GM11168 (cell line): ENCODE data around the gene PAFAH1B2.

Experiments
- in situ Hi-C: fragments of 300-500 bp; cut with MboI; formaldehyde crosslinking; loops from one replicate; pipeline ENCODE4 v1.12.0; 2022; ENCODE audit warnings: low sequenced_read_pairs; ENCODE audit not compliant: unreplicated experiment

Gene PAFAH1B2

DNA sequence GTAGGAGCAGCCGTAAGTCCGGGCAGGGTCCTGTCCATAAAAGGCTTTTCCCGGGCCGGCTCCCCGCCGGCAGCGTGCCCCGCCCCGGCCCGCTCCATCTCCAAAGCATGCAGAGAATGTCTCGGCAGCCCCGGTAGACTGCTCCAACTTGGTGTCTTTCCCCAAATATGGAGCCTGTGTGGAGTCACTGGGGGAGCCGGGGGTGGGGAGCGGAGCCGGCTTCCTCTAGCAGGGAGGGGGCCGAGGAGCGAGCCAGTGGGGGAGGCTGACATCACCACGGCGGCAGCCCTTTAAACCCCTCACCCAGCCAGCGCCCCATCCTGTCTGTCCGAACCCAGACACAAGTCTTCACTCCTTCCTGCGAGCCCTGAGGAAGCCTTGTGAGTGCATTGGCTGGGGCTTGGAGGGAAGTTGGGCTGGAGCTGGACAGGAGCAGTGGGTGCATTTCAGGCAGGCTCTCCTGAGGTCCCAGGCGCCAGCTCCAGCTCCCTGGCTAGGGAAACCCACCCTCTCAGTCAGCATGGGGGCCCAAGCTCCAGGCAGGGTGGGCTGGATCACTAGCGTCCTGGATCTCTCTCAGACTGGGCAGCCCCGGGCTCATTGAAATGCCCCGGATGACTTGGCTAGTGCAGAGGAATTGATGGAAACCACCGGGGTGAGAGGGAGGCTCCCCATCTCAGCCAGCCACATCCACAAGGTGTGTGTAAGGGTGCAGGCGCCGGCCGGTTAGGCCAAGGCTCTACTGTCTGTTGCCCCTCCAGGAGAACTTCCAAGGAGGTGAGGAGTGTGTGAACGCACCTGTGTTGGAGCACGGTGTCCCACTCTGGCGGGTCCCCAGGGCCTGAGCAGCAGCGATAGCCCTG is 55.2 kb downstream of the PAFAH1B2 start, which contains the start of gene TAGLN:
TSS of gene TAGLN (plus strand) at position 318 of the 863 bp plus-strand sequence. CDS start 3,644 bp downstream, outside the sequence.
- in situ Hi-C loops: no loop called here

DNA sequence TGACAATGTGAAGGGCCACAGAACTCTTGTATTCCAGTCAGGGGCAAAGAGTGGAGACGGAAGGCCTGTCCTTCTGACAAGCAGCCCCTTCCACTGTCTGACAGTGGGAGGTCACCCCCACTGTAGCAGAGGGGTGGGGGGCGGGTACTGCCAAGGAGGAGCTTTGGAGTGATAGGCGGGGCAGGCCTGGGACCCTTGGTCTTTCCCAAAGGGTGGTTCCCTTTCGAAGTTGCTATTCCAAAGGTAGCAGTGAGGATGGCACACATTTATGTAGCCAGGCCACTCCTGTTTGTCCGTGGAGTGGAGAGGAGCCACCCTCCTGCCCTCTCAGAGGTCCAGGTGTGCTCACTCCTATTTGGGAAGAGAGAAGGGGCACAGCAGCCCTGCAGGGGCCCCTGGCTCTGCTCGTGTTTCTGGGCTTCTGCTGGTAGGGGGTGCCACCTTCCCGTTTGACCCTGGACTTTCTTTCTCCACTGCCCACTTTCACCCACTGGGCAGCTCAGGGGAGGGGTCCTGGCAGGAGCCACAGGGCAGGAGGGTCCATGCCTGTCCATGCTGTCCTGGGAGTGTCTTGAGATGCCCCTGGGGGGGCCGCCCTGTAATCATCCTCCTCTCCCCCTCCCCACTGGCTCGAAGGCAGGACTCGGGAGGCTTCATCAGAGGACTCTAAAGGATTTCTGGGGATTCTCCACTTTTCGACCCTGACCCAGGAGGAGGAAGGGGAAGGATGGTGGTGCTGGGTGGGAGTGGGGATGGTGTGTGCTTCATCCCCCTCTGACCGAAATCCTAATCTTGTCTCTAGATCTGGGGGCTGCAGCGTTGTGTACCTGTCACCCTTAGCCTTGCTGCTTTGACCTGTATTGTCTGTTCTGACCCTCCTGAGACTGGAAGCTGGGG is 56.1 kb downstream of the PAFAH1B2 start:
- in situ Hi-C loops: no loop called here

DNA sequence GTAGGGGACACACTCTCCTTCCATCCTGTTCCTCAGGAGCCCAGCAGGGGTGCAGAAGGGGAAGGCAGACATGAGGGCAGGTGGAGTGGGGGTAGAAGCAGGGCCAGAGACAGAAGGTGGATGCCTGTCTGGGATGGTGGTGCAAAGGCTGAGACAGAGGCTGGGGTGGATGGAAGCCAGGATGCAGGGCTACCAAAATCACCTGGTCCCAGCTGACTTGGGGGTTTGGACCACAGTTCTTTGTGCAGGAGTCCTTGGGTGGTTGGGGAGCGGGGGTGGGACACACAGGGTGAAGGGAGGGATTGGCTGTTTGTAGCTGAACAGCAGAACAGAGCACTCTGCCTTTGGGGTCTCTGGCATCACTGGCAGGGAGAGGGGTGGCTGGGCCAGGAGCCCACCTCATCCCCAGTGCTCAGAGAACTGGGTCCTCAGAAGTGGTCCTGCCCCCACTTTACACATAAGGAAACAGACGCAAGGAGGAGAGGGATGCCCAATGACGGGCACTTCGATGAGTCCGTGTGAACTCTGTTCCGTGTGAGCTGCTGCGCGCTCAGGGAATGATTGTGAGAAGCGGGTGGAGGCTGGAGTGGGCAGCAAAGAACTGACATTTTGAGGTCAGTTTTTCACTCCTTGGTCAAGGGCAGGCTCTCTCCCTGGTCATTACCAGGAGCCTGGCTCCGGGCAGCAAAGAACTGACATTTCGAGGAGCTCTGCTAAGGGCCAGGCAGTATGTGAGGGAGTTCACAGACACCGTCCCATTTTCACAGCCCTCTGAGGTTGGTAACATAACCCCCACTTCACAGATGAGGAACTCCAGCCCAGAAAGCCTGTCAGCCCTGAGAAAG is 56.9 kb downstream of the PAFAH1B2 start:
- in situ Hi-C loops: no loop called here

DNA sequence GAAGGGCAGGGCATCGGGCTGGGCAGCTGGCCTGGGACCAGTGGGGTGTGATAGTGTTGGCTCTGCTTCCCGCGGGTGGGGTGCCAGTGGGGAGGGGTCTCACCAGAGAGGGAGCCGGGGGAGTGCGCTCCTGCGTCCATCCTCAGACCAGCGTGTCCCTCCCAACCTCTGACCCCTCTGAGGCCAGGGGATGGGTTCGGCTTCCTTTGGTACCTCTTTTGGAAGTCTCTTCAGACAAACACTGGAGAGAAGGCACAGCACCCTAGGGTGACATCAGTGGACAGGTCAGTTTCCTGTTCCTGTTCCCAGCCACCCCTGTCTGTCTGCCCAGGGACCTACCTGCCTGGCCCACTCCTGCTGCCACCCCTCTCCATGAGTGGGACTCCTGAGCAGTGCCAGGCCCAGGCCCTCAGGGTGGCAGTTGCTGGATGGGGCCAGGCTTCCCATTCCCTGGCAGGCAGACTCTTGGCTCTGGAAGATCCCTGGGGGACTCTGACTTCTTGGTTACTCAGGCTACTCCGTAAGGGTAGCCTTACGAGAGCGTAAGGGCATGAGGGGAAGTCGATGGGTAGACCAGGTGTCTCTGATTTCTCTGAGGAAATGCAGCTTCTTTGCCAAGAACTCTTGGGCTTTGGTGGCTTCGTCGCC is 57.7 kb downstream of the PAFAH1B2 start:
- in situ Hi-C loops: no loop called here

DNA sequence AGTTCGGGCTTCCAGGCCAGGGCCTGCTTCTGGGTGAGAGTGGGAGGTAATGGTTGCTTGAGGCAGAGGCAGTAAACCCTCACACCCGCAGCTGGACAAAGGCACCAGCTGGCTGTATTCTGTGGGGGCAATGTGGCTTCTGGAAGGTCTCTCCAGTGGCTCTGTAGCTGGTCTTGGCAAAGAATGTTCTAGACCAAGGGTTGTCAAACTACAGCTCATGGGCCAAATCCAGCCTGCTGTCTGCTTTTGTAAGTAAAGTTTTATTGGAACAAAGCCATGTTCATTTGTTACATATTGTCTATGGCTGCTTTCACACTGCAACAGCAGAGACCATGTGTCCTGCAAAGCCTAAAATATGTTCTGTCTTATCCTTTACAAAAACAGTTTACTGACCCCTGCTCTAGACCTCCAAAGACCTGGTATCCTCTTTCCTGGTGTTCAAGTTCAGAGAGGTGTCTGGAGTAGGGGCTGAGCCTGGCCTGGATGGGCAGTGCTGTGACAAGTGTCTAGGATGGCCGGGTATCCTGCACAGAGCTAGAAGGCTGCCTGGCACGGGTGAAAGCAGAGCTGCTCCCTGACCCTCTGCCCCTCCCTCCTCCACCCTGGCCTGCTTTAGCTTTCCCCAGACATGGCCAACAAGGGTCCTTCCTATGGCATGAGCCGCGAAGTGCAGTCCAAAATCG is 58.4 kb downstream of the PAFAH1B2 start:
- in situ Hi-C loops: no loop called here

DNA sequence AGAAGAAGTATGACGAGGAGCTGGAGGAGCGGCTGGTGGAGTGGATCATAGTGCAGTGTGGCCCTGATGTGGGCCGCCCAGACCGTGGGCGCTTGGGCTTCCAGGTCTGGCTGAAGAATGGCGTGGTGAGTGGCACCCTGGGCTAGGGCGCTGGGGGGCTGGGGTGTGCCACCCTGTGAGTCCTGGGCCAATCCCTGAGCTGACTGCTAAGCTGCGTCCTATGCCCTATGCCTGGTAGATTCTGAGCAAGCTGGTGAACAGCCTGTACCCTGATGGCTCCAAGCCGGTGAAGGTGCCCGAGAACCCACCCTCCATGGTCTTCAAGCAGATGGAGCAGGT is 59.0 kb downstream of the PAFAH1B2 start:
- in situ Hi-C loops: no loop called here

DNA sequence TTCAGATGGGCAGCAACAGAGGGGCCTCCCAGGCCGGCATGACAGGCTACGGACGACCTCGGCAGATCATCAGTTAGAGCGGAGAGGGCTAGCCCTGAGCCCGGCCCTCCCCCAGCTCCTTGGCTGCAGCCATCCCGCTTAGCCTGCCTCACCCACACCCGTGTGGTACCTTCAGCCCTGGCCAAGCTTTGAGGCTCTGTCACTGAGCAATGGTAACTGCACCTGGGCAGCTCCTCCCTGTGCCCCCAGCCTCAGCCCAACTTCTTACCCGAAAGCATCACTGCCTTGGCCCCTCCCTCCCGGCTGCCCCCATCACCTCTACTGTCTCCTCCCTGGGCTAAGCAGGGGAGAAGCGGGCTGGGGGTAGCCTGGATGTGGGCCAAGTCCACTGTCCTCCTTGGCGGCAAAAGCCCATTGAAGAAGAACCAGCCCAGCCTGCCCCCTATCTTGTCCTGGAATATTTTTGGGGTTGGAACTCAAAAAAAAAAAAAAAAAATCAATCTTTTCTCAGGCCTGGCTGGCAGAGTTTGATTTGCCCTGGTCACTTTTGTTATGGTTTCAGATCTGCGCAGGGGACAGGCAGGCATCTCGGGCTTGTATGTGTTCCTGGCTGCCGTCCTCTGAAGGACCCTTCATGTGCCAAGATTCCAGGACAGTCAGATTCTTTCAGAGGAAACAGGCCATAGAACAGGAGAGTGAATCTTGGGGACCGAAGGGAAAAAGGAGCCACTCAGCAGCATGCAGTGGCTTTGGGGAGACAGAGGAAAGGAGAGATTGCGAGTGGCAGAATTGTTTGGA is 60.4 kb downstream of the PAFAH1B2 start:
- in situ Hi-C loops: loop anchor here (5.0 kb wide), 1 partner anchor 67 kb away; no protein-coding TSS in a partner anchor

DNA sequence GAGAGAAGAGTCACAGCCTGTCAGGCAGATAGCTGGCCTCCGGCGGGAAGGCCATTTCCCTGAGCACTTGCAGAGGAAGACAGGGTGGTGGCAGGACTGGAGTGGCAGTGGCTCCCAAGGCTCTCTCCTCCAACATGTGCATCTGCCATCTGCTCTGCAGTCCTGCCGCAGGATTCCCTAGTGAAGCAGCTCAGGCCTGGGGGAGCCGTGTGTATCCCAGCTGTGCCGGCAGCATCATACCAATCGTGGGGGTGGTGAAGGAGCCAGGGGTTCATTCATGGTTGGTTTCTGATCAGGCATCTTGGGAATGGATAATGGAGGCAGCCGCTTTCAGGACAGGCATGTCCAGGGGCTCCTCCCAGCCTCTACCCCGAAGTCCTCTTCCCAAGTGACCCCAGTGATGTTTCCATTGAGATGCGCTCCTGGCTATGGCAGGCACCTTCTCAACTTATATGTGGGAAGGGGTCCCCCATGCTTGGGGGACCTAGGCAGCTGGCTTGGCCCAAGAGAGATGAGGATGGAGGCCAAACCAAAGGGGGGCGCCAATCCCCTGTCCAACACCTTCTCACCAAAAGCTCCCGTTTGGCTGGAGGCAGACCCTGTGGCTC is 61.2 kb downstream of the PAFAH1B2 start:
- in situ Hi-C loops: loop anchor here (5.0 kb wide), 1 partner anchor 68 kb away; no protein-coding TSS in a partner anchor

DNA sequence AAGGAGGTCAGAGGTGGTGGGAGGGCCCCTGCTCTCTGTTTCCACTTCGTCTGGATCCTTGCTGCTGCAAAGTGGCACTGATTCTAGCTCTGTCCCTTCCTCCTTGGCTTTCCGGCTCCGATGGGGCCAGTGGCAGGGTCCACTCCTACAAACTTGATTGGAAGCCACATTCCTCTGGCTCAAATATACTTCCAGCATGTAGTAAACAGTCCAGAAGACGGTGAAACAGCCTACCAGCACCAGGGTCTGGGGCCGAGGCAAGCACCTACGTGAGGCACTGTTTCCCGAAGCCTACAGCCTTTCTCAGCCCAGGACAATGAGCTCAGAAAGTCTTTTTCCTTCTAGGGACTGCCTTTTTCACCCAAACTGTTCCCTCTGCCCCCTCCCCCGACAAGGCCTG is 62.0 kb downstream of the PAFAH1B2 start:
- in situ Hi-C loops: loop anchor here (5.0 kb wide), 1 partner anchor 69 kb away; no protein-coding TSS in a partner anchor

DNA sequence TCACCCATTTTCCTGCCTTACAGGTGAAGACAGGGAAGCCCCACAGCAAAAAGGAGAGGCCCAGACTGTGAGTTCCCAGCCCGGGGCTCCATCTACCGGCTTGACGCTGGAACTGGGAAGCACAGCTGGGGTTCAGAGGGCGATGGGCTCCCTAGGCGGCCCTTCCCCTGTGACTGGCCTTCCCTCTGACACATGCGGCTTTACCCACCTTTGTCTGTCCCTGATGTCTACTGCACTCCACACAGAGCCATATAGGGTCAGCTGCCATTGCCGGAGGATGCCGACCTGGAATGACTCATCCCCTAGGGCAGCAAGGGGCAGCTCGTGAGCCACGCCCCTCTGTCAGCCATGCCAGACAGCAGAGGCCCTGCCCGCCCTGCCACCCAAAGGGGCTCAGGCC is 62.8 kb downstream of the PAFAH1B2 start:
- in situ Hi-C loops: loop anchor here (5.0 kb wide), 1 partner anchor 70 kb away; no protein-coding TSS in a partner anchor

DNA sequence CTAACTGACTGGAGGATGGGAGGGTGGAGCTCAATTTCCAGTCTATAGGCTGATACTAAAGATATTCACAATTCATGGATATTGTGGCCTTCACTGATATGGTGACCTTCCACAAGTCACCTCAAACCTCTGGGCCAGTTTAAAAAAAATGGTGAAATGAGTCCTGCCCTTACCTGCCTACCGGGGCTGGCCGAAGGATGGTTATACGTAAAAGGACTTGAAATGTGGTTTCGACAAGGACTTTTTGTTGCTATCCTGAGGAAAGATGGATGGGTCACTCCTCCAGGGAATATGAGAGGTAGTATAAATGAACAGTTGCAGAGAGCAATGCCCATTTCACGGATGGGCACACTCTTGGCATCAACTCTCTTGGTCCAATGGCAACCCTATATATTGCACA is 63.4 kb downstream of the PAFAH1B2 start:
- in situ Hi-C loops: loop anchor here (5.0 kb wide), 1 partner anchor 70 kb away; no protein-coding TSS in a partner anchor

DNA sequence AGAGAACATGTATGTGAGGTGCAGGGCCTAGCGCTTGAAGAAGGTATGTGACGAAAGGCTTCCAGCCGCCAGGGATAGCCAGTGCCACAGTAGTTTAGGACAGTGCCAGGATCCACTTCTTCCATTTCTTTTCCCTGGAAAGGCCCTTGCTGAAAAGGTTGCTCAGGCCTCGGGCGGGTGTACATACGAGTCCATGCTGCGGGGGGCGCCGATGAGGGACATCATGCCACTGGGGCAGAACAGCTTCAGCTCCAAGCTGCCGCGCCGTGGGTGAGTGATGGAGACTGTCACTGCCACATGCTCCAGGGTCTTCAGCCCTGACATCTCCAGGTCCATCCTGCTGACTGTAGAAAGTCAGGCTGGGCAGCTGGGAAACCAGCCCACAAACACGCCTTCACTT is 64.6 kb downstream of the PAFAH1B2 start:
- in situ Hi-C loops: loop anchor here (5.0 kb wide), 1 partner anchor 71 kb away; no protein-coding TSS in a partner anchor

DNA sequence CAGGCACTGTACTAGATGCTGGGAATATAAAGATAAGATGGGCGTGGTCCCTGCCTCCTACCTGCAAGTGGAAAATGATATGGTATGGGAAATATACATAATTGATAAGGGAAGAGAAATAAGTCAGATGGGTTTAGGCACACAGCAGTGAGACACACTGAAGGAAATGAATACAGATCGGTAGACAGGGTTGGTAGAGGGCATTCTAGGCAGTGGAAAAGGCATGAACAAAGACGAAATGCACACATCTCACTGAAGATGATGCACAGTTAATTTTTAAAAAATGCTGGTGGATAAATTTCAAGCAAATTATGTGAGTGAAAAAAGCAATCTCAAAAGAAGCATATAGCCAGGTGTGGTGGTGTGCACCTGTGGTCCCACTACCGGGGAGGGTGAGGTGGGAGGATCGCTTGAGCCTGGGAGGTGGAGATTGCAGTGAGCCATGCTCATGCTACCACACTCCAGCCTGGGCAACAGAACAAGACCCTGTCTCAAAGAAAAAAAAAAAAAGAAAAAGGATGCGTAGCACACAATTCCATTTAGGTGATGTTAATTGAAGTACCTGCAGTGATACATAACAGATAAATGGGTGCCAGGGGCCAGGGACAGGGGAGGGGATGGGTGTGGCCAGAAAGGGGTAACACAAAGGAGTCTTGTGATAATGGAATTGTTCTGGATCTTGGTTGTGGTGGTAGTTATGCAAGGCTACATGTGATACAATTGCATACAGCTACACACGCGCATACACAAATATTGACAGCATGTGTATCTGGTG is 65.5 kb downstream of the PAFAH1B2 start:
- in situ Hi-C loops: loop anchor here (5.0 kb wide), 1 partner anchor 72 kb away; no protein-coding TSS in a partner anchor

DNA sequence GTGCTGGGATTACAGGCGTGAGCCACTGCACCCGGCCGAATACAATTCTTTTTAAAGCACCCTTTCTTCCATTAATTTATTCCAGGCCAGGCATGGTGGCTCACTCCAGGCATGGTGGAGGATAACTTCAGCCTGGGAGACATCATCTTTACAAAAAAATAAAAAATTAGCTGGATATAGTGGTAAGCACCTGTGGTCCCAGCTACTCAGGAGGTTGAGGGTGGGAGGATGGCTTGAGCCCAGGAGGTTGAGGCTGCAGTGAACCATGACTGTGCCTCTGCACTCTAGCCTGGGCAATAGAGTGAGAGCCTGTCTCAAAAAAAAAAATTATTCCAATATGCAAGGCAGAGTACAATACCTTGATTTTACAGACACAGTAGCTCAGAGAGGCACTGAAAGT is 66.5 kb downstream of the PAFAH1B2 start:
- in situ Hi-C loops: no loop called here

DNA sequence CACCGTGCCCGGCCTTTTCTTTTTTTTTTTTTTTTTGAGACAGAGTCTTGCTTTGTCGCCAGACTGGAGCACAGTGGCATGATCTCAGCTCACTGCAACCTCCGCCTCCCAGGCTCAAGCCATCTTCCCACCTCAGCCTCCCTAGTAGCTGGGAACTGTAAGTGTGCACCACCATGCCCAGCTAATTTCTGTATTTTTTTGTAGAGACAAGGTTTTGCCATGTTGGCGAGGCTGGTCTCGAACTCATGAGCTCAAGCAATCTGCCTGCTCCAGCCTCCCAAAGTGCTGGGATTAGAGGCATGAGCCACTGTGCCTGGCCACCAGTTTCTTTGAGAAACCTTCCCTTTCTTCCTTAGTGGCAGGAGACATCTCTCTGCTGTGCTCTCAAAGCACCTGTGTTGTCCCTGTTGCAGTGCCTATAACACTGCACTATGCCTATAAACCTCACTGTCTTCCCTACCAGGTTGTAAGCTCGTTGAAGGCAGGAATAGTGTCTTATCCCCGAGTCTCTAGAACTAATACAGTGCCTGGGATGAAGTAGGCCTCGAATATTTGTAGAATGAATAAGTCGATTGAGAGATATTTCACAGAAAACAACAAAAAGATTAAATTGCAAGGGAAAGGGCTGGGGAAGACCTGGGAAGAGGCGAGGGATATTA is 68.7 kb downstream of the PAFAH1B2 start:
- in situ Hi-C loops: no loop called here

DNA sequence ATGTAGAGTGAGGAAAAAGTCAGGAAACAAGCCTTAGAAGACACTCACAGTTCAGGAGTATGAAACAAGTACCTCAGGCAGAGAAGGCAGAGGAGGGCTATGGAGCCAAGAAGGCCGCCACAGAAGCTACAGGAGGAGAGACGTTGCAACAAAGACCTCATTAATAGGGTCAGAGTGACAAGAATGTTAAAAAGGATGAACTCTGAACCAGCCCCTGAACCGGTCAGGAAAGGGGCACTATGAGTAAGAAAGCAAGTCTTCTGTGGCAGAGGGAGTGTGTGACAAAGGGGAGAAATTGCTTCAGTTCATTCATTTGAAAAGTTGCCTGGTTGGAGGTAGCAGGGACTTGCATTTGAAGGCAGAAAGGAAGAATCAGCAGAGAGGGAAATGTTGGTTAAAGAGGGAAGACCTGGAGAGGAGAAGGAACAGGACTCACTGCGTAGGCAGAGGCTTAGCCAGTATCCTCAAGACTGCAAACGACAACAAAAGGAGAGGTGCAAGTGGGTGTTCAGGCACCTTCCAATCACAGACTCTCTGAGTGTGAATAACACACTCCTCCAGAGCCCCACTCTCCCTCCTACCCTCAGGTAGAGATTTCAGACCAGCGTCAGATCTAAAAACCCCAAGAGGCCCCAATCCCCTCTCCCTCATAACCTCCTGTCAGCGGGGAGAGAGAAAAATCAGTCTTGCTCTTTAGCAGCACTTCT is 70.5 kb downstream of the PAFAH1B2 start:
- in situ Hi-C loops: no loop called here
